ENCODE results near the gene INVS.

- no peak for TF ChIP-seq CTCF (IDR thresholded peaks at IDR 0.05)
- no peak for TF ChIP-seq POLR2A (IDR thresholded peaks at IDR 0.05)
These were observed 51.2 kb downstream of the INVS start for GRCh38 chr9:100150214-100150613.
